K562 (cell line): ENCODE results near the gene SUPT5H. TPM values are rescaled to one million over a fixed set of nuclear protein-coding genes. Genes with fewer than 3 reads are reported as not detected.

Source experiments
- ETS1 ChIP-seq: conservative IDR thresholded peaks from 2 replicates; pipeline ENCODE4 v1.6.1; 2011; ENCODE audit warnings: low read depth, mild to moderate bottlenecking, low read length; ENCODE audit not compliant: control insufficient read depth
- MXD1 ChIP-seq: fragments of 250-450 bp; sonication (Bioruptor Pico); IDR thresholded peaks from 2 replicates; pipeline ENCODE4 v1.8.0; 2021; ENCODE audit warnings: borderline replicate concordance, mild to moderate bottlenecking, moderate library complexity; ENCODE audit not compliant: poor library complexity, severe bottlenecking
- NCOA1 ChIP-seq: fragments of 450-650 bp; IDR thresholded peaks from 2 replicates; pipeline ENCODE4 v1.6.1; 2016; ENCODE audit warnings: low read depth
- PYGO2 ChIP-seq: fragments of 450-650 bp; IDR thresholded peaks from 2 replicates; pipeline ENCODE4 v1.6.1; 2016; ENCODE audit warnings: mild to moderate bottlenecking, missing genetic modification characterization, moderate library complexity, missing compliant biosample characterization
- SMAD2 ChIP-seq: fragments of 150-350 bp; IDR thresholded peaks from 2 replicates; pipeline ENCODE4 v1.6.1; 2014; ENCODE audit warnings: low read depth, mild to moderate bottlenecking, low read length
- TBL1XR1 ChIP-seq, 2 experiments: IDR thresholded peaks; 2 replicates each; pipeline ENCODE4 v1.6.1; 2012; ENCODE audit warnings: improper control_type of control experiment in 2 of 2, low read length in 2 of 2, mild to moderate bottlenecking in 1 of 2
- U2AF2 ChIP-seq: fragments of 200-400 bp; formaldehyde crosslinking; optimal IDR thresholded peaks from 2 replicates; pipeline ENCODE3; 2017; ENCODE audit warnings: low read depth, mild to moderate bottlenecking, low read length
- ZBTB40 ChIP-seq, 2 experiments: fragments of 450-650 bp in 1 of 2; sonication (generic) in 1 of 2; formaldehyde crosslinking in 1 of 2; IDR thresholded peaks; 2 replicates each; pipeline versions ENCODE4 v1.7.1 to v1.9.0; 2016 to 2022; ENCODE audit warnings: inconsistent platforms in 1 of 2, mild to moderate bottlenecking in 1 of 2, missing genetic modification reagents in 1 of 2
- ZKSCAN3 ChIP-seq: fragments of 250-450 bp; sonication (Bioruptor Pico); IDR thresholded peaks from 2 replicates; pipeline ENCODE4 v1.4.0; 2020
- ZNF740 ChIP-seq, 3 experiments: fragments of 200-800 bp in 1 of 3; sonication (Bioruptor generic) in 1 of 3; sonication (generic) in 1 of 3; formaldehyde crosslinking in 1 of 3; IDR thresholded peaks; 2 replicates each; pipeline versions ENCODE4 v1.6.1 to v1.8.0; 2016 to 2022; ENCODE audit warnings: mild to moderate bottlenecking in 2 of 3, missing compliant biosample characterization in 2 of 3, missing genetic modification characterization in 2 of 3, missing genetic modification reagents in 1 of 3
- polyA plus RNA-seq, 8 experiments: library from polyadenylated mRNA; depleted of rRNA in 4 of 8; stranded (reverse) in 5 of 8; unstranded in 3 of 8; fragments of >200 nt; fragmentation: Nextera tagmentation in 2 of 8; fragmentation: Illumina TruSeq in 1 of 8; extraction: Ambion mirVana in 2 of 8; extraction: Trizol in 1 of 8; gene quantifications; 2 replicates each; pipeline versions ENCODE4 v1.2.1 to v1.2.3, GENCODE V29; 2011 to 2014; ENCODE audit warnings: inconsistent platforms in 1 of 8, missing spikeins in 1 of 8
- total RNA-seq, 7 experiments: library from RNA; depleted of rRNA in 6 of 7; stranded (reverse); fragments of >200 nt in 6 of 7; fragmentation: Illumina TruSeq in 2 of 7; extraction: Trizol in 2 of 7; gene quantifications; 2 replicates each; pipeline versions ENCODE4 v1.2.1 to v1.2.3, GENCODE V29; 2011 to 2021; ENCODE audit warnings: low replicate concordance in 1 of 7

The SUPT5H gene
- total and polyA plus RNA-seq, 9 of the 15 experiments (the other 6 are each of a cell fraction or from before 2014, with no cell fraction given) = 13.3 to 85.9 (median 35.9) TPM

GRCh38 chr19:39403331-39404312, 41.8 kb upstream of the SUPT5H start (continued):
- TF ChIP-seq PYGO2 (tag) = no peak
- TF ChIP-seq U2AF2 = no peak
- peak in 1 of 2 experiments; percentile 55; a peak in 3 of 4 replicates for TF ChIP-seq TBL1XR1 (IDR thresholded peaks at IDR 0.05; ENCODE audit: low read length in 2 of 2)
- no peak for TF ChIP-seq ZKSCAN3 (CRISPR knock-in tag)
- no peak for TF ChIP-seq MXD1
- no peak for TF ChIP-seq ZNF740 (CRISPR knock-in tag; IDR thresholded peaks at IDR 0.05)
- no peak for TF ChIP-seq ZNF740 (tag; IDR thresholded peaks at IDR 0.05)
- TF ChIP-seq ZBTB40 (IDR thresholded peaks at IDR 0.05) = no peak
- TF ChIP-seq ZBTB40 (CRISPR knock-in tag; IDR thresholded peaks at IDR 0.05) = no peak
- TF ChIP-seq ETS1 = peak; percentile 64; the same call in 1 of the 2 replicates
- no peak for TF ChIP-seq NCOA1
- no peak for TF ChIP-seq SMAD2
